ENCODE data around the gene ZNF189.

Gene ZNF189

DNA sequence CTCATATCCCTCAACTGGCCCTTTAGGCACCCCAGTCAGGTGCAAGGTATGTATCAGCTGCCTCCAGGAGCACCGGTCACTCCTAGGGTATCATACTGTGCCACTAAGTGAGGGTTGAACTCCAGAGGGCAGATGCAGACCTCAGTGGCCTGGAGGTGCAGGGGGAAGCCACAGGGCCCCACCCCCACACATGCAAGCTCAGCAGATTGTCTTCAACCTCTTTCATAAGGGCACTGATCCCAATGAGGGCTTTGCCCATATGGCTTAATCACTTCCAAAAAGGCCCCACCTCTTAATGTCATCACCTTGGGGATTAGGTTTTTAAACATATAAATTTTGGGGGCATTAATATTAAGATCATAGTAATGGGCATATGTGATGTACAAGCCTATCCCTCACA is 42.0 kb upstream of the ZNF189 start:
- no peak for DNase-seq (ENCODE audit: low spot score)
- TF ChIP-seq, protein P1, sequence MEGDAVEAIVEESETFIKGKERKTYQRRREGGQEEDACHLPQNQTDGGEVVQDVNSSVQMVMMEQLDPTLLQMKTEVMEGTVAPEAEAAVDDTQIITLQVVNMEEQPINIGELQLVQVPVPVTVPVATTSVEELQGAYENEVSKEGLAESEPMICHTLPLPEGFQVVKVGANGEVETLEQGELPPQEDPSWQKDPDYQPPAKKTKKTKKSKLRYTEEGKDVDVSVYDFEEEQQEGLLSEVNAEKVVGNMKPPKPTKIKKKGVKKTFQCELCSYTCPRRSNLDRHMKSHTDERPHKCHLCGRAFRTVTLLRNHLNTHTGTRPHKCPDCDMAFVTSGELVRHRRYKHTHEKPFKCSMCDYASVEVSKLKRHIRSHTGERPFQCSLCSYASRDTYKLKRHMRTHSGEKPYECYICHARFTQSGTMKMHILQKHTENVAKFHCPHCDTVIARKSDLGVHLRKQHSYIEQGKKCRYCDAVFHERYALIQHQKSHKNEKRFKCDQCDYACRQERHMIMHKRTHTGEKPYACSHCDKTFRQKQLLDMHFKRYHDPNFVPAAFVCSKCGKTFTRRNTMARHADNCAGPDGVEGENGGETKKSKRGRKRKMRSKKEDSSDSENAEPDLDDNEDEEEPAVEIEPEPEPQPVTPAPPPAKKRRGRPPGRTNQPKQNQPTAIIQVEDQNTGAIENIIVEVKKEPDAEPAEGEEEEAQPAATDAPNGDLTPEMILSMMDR (IDR thresholded peaks at IDR 0.05): no peak
- Histone ChIP-seq H3K4me3 (no peak overlapping the region), H3K27ac (no peak overlapping the region)

DNA sequence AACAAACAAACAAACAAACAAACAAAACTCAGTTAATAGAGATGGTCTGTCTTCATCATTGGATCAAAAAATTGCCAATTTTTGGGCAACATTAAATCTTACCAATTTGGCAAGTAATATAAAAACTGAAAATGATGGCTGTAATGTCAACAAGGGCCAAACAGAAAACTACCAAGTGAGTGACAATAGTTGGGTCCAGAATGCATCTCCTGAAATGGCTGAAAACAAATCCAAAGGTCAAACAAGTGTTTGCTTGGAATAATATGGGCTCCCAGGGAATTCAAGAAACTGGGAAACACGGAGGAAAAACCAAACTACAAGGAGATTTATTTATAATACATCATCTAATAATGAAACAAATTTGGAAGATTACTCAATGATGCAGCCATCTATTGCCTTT is 39.0 kb upstream of the ZNF189 start:
- no peak overlapping the region for H3K27ac ChIP-seq
- no peak for DNase-seq (ENCODE audit: low spot score)
- TF ChIP-seq, protein P1 (IDR thresholded peaks at IDR 0.05): no peak
- no peak overlapping the region for H3K4me3 ChIP-seq

- TF ChIP-seq, protein P1 (IDR thresholded peaks at IDR 0.05): no peak
- Histone ChIP-seq H3K27ac (no peak overlapping the region), H3K4me3 (no peak overlapping the region)
- no peak for DNase-seq (ENCODE audit: low spot score)
These were observed 38.0 kb upstream of the ZNF189 start for GRCh38 chr9:101360647-101361046.

- Histone ChIP-seq H3K27ac (no peak overlapping the region), H3K4me3 (no peak overlapping the region)
- TF ChIP-seq, protein P1 (IDR thresholded peaks at IDR 0.05): no peak
- DNase-seq (ENCODE audit: low spot score): no peak
These were observed 36.2 kb upstream of the ZNF189 start for GRCh38 chr9:101362450-101362849.

DNA sequence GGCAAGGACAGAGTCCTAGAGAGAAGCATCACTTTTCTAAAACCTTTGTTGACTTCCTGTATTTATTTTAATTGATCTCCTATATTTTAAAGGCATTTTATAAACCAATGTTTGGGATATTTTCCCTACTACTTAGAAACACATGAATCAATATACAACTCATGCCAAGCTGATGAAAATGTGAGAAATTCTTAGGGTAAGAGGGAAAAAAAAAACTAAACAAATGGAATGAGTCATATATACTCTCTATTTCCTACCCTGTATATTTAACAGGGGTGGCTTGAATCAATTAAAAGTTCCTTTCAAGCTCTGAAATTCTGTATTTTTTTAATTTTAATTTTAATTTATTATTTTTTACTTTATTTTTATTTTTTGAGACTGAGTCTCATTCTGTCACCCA is 33.5 kb upstream of the ZNF189 start:
- no peak for DNase-seq (ENCODE audit: low spot score)
- TF ChIP-seq, protein P1 (IDR thresholded peaks at IDR 0.05): no peak
- no peak overlapping the region for H3K27ac ChIP-seq

DNA sequence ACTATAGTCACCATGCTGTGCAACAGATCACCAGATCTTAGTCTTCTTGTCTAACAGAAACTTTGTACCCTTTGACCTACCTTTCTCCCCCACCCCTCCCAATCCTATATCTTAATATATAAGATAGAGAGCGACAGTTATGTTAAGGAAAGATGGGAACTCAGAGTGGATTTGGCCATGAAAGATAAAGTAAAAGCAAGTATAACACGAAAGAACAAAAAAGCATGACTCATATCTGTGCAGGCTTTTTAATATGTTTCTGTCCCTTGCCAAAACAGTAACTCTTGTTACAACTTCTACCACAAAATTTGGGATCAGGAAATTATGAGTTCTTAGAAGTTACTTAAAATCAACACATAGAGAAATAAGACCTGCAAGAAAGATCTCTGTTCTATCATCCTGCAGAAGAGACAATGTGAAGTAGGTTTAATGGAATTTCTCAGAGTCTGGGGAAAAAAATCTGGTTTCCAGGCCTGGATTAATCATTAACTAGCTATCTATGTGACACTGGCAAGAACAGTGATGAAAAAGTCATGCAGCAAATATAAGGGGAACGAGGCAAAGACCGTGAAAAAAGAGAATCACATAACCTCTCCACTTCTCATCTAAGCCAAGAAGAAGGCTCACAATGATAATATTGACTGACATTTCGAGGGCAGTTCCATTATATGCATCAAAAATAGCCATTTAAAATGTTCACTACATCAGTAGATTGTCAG is 32.5 kb upstream of the ZNF189 start:
- H3K4me3 ChIP-seq: no peak overlapping the region
- no peak overlapping the region for H3K27ac ChIP-seq
- TF ChIP-seq, protein P1 (IDR thresholded peaks at IDR 0.05): no peak
- no peak for DNase-seq (ENCODE audit: low spot score)

More for the DNA sequence above, 33.5 kb upstream of the ZNF189 start:
- no peak overlapping the region for H3K4me3 ChIP-seq

DNA sequence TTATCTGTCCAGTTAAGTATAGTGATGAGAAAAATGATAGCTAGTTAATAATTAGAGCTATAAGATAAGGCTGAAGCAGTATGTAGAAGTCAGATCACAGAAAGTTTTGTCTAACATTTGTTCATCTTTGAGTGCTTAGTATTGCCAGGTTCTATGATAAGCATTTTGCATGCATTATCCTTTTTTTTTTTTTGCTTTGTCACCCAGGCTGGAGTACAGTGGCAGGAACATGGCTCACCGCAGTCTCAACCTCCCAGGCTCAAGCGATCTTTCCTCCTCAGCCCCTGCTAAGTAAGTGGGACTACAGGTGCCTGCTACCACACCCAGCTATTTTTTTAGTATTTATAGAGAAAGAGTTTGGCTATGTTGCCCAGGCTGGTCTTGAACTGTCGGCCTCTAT is 31.3 kb upstream of the ZNF189 start:
- TF ChIP-seq, protein P1 (IDR thresholded peaks at IDR 0.05): no peak
- no peak overlapping the region for H3K27ac ChIP-seq

More for the DNA sequence above, 31.3 kb upstream of the ZNF189 start:
- DNase-seq (ENCODE audit: low spot score): no peak
- H3K4me3 ChIP-seq: no peak overlapping the region

Data from coronary artery (tissue), 2 donors.